ENCODE measurements around the gene TSC2. TPM values are rescaled to one million over a fixed set of nuclear protein-coding genes. Genes with fewer than 3 reads are reported as not detected.

The TSC2 gene
- total and polyA plus RNA-seq, 8 donors, result 116 to 166 (median 128) TPM

- H3K27me3 ChIP-seq, result no peaks in the 10 kb centered on the region
- peak; percentile 62 to 99 (median 89) for DNase-seq
- TF ChIP-seq, protein P1, sequence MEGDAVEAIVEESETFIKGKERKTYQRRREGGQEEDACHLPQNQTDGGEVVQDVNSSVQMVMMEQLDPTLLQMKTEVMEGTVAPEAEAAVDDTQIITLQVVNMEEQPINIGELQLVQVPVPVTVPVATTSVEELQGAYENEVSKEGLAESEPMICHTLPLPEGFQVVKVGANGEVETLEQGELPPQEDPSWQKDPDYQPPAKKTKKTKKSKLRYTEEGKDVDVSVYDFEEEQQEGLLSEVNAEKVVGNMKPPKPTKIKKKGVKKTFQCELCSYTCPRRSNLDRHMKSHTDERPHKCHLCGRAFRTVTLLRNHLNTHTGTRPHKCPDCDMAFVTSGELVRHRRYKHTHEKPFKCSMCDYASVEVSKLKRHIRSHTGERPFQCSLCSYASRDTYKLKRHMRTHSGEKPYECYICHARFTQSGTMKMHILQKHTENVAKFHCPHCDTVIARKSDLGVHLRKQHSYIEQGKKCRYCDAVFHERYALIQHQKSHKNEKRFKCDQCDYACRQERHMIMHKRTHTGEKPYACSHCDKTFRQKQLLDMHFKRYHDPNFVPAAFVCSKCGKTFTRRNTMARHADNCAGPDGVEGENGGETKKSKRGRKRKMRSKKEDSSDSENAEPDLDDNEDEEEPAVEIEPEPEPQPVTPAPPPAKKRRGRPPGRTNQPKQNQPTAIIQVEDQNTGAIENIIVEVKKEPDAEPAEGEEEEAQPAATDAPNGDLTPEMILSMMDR (IDR thresholded peaks at IDR 0.05), result no peak
- H3K36me3 ChIP-seq, result peaks cover 0 to 21% of the 10 kb centered on the region in 2 donors
- peaks cover 76 to 95% of the 10 kb centered on the region in 2 donors for H3K4me1 ChIP-seq
- H3K27ac ChIP-seq, result peak overlapping the region; percentile 81 to 85
- H3K4me3 ChIP-seq, result no peak overlapping the region
- ATAC-seq, result peak; percentile 6
- H3K9me3 ChIP-seq, result no peaks in the 10 kb centered on the region
- intact Hi-C loops (cut with DNase I), result no loop called here
These were observed 8.3 kb upstream of the TSC2 start for GRCh38 chr16:2039274-2040031.

- Histone ChIP-seq H3K36me3 (peaks cover 0 to 21% of the 10 kb centered on the region in 2 donors), H3K9me3 (no peaks in the 10 kb centered on the region), H3K27me3 (no peaks in the 10 kb centered on the region), H3K27ac (peak overlapping the region; percentile 81 to 85), H3K4me3 (no peak overlapping the region), H3K4me1 (peaks cover 72 to 96% of the 10 kb centered on the region in 2 donors)
- TF ChIP-seq, protein P1 (IDR thresholded peaks at IDR 0.05), result no peak
- no peak for DNase-seq
- intact Hi-C loops (cut with DNase I), result no loop called here
- no peak for ATAC-seq
These were observed 7.6 kb upstream of the TSC2 start for GRCh38 chr16:2040041-2040786.

DNA sequence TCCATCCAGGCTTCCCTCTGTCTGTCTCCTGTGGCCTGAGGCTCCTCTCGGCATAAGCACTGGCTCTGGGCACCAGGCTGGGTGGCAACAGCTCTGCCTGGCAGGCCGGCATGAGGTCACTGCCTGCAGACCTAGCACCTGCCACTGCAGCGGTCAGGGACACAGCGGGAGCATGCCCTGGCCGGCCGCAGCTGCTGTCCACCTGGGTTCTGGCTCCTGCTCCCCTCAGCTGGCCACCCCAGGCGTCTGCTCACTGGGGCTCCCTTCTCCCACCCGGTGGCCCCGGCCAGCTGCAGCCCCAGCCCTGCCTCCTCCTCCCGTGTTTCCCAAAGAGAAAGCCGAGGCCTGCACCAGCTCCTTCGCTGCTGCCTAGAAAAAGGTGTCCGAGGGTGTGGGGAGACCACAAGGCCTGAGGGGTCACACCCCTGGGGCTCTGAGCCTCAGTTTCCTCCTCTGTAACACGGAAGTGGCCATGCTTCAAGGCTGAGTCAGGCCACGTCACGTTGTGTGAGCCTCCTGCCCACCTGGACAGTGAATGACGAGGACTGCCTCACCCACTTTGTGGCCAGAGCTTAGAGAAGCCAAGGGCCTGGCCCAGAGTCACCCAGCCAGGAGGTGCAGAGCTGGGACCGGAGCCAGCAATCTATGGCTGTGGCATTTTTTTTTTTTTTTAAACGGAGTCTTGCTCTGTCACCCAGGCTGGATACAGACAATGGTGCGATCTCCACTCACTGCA is 6.8 kb upstream of the TSC2 start:
- H3K36me3 ChIP-seq, result peaks cover 0 to 21% of the 10 kb centered on the region in 2 donors
- no peak overlapping the region for H3K4me3 ChIP-seq
- DNase-seq, result peak in 2 of 4 donors; percentile 79 to 87
- H3K9me3 ChIP-seq, result no peaks in the 10 kb centered on the region
- peaks cover 64 to 95% of the 10 kb centered on the region in 2 donors for H3K4me1 ChIP-seq
- peak overlapping the region; percentile 81 to 85 for H3K27ac ChIP-seq
- H3K27me3 ChIP-seq, result no peaks in the 10 kb centered on the region
- ATAC-seq, result peak; percentile 35
- TF ChIP-seq, protein P1 (IDR thresholded peaks at IDR 0.05), result no peak
- intact Hi-C loops (cut with DNase I), result no loop called here

GRCh38 chr16:2042171-2042985 is 5.4 kb upstream of the TSC2 start:
- no peaks in the 10 kb centered on the region for H3K9me3 ChIP-seq
- H3K4me3 ChIP-seq, result no peak overlapping the region
- ATAC-seq (peak; percentile 71), DNase-seq (peak in 3 of 4 donors; percentile 75 to 91 (median 85))
- peak overlapping the region; percentile 85 to 87 for H3K27ac ChIP-seq
- no peaks in the 10 kb centered on the region for H3K27me3 ChIP-seq
- TF ChIP-seq, protein P1 (IDR thresholded peaks at IDR 0.05), result no peak
- H3K36me3 ChIP-seq, result peaks cover 0 to 13% of the 10 kb centered on the region in 2 donors
- H3K4me1 ChIP-seq, result peaks cover 57 to 95% of the 10 kb centered on the region in 2 donors
- intact Hi-C loops (cut with DNase I), result no loop called here

Data from left lung (tissue), 10 donors.